CD4-positive, alpha-beta T cell treated with Interleukin-2 at 100 ng/mL for 4 hours (primary cell): Measurements from ENCODE around the gene CHSY1.

ENCODE experiments used
- DNase-seq: peaks from one replicate; pipeline ENCODE4 v3.0.0-alpha.2; 2020; ENCODE audit warnings: low spot score

CHSY1 gene

GRCh38 chr15:101151288-101151687 lies 100.6 kb downstream of the CHSY1 start:
- DNase-seq, result no peak

- no peak for DNase-seq
Measured at GRCh38 chr15:101150723-101151040, 101.2 kb downstream of the CHSY1 start.

- DNase-seq, result no peak
Measured at GRCh38 chr15:101149864-101150722, 101.8 kb downstream of the CHSY1 start.

- DNase-seq, result no peak
Measured at GRCh38 chr15:101148881-101149664, 102.8 kb downstream of the CHSY1 start.

GRCh38 chr15:101148166-101148880 lies 103.5 kb downstream of the CHSY1 start:
- DNase-seq, result no peak

GRCh38 chr15:101147181-101147580 lies 104.7 kb downstream of the CHSY1 start:
- DNase-seq, result no peak

GRCh38 chr15:101146118-101146702 lies 105.6 kb downstream of the CHSY1 start:
- DNase-seq, result no peak

- no peak for DNase-seq
Measured at GRCh38 chr15:101145362-101145761, 106.5 kb downstream of the CHSY1 start.

- no peak for DNase-seq
Measured at GRCh38 chr15:101143321-101143720, 108.5 kb downstream of the CHSY1 start.

- DNase-seq, result no peak
Measured at GRCh38 chr15:101142711-101143110, 109.1 kb downstream of the CHSY1 start.

- no peak for DNase-seq
Measured at GRCh38 chr15:101141926-101142527, 109.8 kb downstream of the CHSY1 start.

GRCh38 chr15:101140697-101141065 lies 111.2 kb downstream of the CHSY1 start:
- DNase-seq, result no peak

GRCh38 chr15:101139986-101140696 lies 111.7 kb downstream of the CHSY1 start:
- no peak for DNase-seq

- no peak for DNase-seq
Measured at GRCh38 chr15:101138913-101139880, 112.7 kb downstream of the CHSY1 start.

- no peak for DNase-seq
Measured at GRCh38 chr15:101138086-101138660, 113.7 kb downstream of the CHSY1 start.

- DNase-seq, result no peak
Measured at GRCh38 chr15:101137312-101137940, 114.4 kb downstream of the CHSY1 start.

- no peak for DNase-seq
Measured at GRCh38 chr15:101136381-101137268, 115.2 kb downstream of the CHSY1 start.

GRCh38 chr15:101135532-101136166 lies 116.2 kb downstream of the CHSY1 start:
- no peak for DNase-seq
